Measurements from ENCODE around the gene TRIM5.

DNA sequence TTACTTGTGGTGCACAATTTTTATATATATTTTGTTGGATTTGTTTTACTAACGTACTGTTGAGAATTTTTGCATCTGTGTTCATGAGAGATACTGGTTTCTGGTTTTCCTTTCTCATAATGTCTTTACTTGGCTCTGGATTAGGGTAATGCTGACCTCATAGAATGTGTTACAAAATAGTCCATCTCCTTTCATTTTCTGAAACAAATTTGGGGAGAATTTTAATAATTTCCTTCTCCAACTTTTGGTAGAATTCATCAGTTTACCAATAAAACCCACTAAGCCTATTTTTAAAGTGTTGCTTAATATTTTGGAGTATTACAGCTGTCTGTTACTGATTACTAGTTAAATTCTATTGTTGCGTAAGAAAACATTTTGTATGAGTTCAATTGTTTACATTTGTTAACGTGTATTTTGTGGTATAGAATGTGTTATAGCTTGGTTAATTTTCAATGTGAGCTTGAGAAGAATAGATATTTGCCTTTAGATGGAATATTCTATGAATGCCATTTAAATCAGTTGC, 16.2 kb upstream of the TRIM5 start:
- TF ChIP-seq SIN3A (IDR thresholded peaks at IDR 0.05; ENCODE audit: low read depth, low read length) = no peak
- no peak for TF ChIP-seq MAX (IDR thresholded peaks at IDR 0.05; ENCODE audit: low read depth, low read length)
- TF ChIP-seq TCF3 (IDR thresholded peaks at IDR 0.05; ENCODE audit: borderline replicate concordance, insufficient read depth, low read depth, low read length) = no peak
- TF ChIP-seq CTCF (IDR thresholded peaks at IDR 0.05 in 2 of 3, conservative IDR thresholded peaks at IDR 0.05 in 1 of 3; ENCODE audit: control insufficient read depth in 2 of 3, extremely low read depth in 1 of 3, insufficient read depth in 1 of 3, low read depth in 3 of 3, low read length in 3 of 3) = no peak
- TF ChIP-seq POLR2AphosphoS5 (IDR thresholded peaks at IDR 0.05; ENCODE audit: low read length) = no peak
- TF ChIP-seq CEBPB (IDR thresholded peaks at IDR 0.05; ENCODE audit: borderline replicate concordance in 1 of 2, low read depth in 2 of 2, low read length in 2 of 2) = no peak
- no peak for TF ChIP-seq SMAD1 (IDR thresholded peaks at IDR 0.05; ENCODE audit: low read depth, partially characterized antibody)
- TF ChIP-seq USF2 (IDR thresholded peaks at IDR 0.05; ENCODE audit: borderline replicate concordance, low read depth, low read length) = no peak
- TF ChIP-seq TCF12 (IDR thresholded peaks at IDR 0.05; ENCODE audit: low read depth, low read length) = no peak
